Body of pancreas (tissue), 4 donors: ENCODE results near the gene SOST.

ENCODE experiments used
- POLR2A ChIP-seq, 3 donors: fragments of 450-650 bp; IDR thresholded peaks; one replicate each; pipeline ENCODE4 v1.6.1; 2016; ENCODE audit warnings: antibody characterized with exemption in 3 of 3, mild to moderate bottlenecking in 2 of 3
- TF ChIP-seq, protein P1 (sequence below), 7 experiments: fragments of 450-650 bp in 4 of 7; fragments of 200-600 bp in 3 of 7; sonication (generic) in 3 of 7; IDR thresholded peaks; one replicate each; pipeline ENCODE4 v1.5.1; 2016 to 2019; ENCODE audit warnings: antibody characterized with exemption in 7 of 7

DNA sequence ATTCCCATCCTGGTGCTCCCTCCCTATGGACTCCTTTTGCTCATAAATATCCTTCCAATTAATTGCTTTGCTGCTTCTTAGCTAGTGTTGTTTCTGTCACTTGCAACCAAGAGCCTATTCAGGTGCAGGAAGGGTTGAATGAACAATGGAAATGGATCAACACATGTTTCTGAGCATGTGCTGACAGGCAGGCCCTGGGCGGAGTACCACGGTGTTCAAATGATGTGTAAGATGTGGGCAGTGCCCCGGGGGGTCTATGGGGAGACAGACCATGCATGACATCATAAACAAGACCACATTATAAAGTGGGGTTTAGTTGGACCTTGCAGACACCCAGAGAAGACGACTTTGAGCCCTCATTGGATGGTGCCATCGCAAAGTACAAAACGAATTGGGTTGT lies 48.5 kb downstream of the SOST start:
- no peak for TF ChIP-seq POLR2A (IDR thresholded peaks at IDR 0.05)
- TF ChIP-seq, protein P1, sequence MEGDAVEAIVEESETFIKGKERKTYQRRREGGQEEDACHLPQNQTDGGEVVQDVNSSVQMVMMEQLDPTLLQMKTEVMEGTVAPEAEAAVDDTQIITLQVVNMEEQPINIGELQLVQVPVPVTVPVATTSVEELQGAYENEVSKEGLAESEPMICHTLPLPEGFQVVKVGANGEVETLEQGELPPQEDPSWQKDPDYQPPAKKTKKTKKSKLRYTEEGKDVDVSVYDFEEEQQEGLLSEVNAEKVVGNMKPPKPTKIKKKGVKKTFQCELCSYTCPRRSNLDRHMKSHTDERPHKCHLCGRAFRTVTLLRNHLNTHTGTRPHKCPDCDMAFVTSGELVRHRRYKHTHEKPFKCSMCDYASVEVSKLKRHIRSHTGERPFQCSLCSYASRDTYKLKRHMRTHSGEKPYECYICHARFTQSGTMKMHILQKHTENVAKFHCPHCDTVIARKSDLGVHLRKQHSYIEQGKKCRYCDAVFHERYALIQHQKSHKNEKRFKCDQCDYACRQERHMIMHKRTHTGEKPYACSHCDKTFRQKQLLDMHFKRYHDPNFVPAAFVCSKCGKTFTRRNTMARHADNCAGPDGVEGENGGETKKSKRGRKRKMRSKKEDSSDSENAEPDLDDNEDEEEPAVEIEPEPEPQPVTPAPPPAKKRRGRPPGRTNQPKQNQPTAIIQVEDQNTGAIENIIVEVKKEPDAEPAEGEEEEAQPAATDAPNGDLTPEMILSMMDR (IDR thresholded peaks at IDR 0.05) = no peak
